ENCODE data around the gene MAPKAPK3.

Gene MAPKAPK3

DNA sequence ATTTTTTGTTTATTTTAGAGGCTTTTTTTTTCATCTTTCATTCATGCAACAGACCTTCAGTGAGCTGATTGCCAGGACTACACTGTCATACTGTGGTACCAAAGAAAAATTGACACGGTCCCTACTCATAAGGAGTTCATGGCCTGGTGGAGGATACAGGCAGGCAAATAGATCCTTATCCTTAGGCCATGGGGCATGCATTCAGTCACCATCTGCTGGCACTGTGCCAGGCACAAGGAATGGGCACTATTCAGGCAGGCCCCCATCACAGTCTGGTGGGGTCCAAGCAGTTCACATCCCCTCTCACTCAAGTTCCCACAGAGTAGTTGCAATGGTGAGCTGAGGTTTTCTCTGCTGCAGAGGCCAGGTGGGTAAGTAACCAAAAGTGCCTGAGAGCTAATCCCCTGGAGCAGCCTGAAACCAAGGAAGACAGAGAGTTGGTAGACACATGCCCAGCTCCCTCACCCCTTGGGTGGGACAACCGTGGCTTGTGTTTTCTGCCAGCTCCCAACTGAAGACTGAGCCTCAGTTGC lies 22.6 kb upstream of the MAPKAPK3 start:
- no peak for DNase-seq (ENCODE audit: low spot score in 2 of 2)
- peak overlapping the region; percentile 84 for H3K27ac Mint-ChIP-seq (ENCODE audit: low read depth)
- no peak overlapping the region for H3K4me3 Mint-ChIP-seq
- H3K4me1 Mint-ChIP-seq: peaks cover 29% of the 10 kb centered on the region
- no peaks in the 10 kb centered on the region for H3K36me3 Mint-ChIP-seq (ENCODE audit: insufficient read depth)
- H3K27me3 Mint-ChIP-seq: no peaks in the 10 kb centered on the region
- no peak for ATAC-seq (replicated peaks; ENCODE audit: extremely low read depth, poor library complexity, severe bottlenecking)
- no peaks in the 10 kb centered on the region for H3K9me3 Mint-ChIP-seq

DNA sequence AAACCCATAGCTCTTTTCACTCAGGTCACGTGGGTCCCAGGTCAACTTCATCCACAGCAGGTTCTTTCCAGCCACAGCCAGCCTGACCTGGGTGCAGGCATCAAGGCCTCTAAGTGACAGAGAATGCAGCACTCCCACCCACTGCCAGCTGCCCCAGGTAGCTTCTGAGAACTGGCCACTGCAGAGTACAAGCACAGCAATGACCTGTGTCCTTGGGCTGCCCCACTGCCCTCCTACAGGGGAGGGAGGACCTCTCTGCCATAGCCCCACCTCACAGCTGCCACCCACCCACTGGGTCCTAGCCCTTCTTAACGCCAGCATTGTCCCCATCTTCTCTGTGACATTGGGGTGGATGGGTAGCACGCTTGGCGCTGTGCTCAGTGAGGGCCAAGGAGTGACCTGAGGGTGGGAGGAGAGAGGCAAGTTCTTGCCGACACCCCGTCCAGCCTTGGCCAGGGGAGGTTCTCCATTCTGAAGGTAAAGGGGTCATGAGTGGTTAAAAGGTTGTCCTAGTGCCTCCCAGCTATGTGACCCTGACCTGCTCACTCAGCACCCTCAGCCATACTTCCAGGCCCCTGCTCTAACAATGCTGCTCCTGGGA lies 17.7 kb upstream of the MAPKAPK3 start:
- no peaks in the 10 kb centered on the region for H3K27me3 Mint-ChIP-seq
- ATAC-seq (replicated peaks; ENCODE audit: extremely low read depth, poor library complexity, severe bottlenecking) (no peak), DNase-seq (ENCODE audit: low spot score in 2 of 2) (no peak)
- no peaks in the 10 kb centered on the region for H3K9me3 Mint-ChIP-seq
- H3K27ac Mint-ChIP-seq (ENCODE audit: low read depth): peak overlapping the region; percentile 98
- H3K4me1 Mint-ChIP-seq: peaks cover 50% of the 10 kb centered on the region
- H3K36me3 Mint-ChIP-seq (ENCODE audit: insufficient read depth): peaks cover 15% of the 10 kb centered on the region
- peak overlapping the region; percentile 29 for H3K4me3 Mint-ChIP-seq

GRCh38 chr3:50599716-50600118 lies 17.2 kb upstream of the MAPKAPK3 start:
- ATAC-seq (replicated peaks; ENCODE audit: extremely low read depth, poor library complexity, severe bottlenecking) (no peak), DNase-seq (ENCODE audit: low spot score in 2 of 2) (no peak)
- Mint-ChIP-seq H3K27ac (ENCODE audit: low read depth) (peak overlapping the region; percentile 98), H3K4me3 (peak overlapping the region; percentile 29), H3K27me3 (no peaks in the 10 kb centered on the region), H3K36me3 (ENCODE audit: insufficient read depth) (peaks cover 18% of the 10 kb centered on the region), H3K4me1 (peaks cover 55% of the 10 kb centered on the region), H3K9me3 (no peaks in the 10 kb centered on the region)

- peak overlapping the region; percentile 98 for H3K27ac Mint-ChIP-seq (ENCODE audit: low read depth)
- H3K36me3 Mint-ChIP-seq (ENCODE audit: insufficient read depth): peaks cover 20% of the 10 kb centered on the region
- ATAC-seq (replicated peaks; ENCODE audit: extremely low read depth, poor library complexity, severe bottlenecking): no peak
- H3K4me1 Mint-ChIP-seq: peaks cover 60% of the 10 kb centered on the region
- no peak for DNase-seq (ENCODE audit: low spot score in 2 of 2)
- H3K4me3 Mint-ChIP-seq: peak overlapping the region; percentile 29
- no peaks in the 10 kb centered on the region for H3K27me3 Mint-ChIP-seq
- no peaks in the 10 kb centered on the region for H3K9me3 Mint-ChIP-seq
These were observed 16.7 kb upstream of the MAPKAPK3 start for GRCh38 chr3:50600141-50600753.

DNA sequence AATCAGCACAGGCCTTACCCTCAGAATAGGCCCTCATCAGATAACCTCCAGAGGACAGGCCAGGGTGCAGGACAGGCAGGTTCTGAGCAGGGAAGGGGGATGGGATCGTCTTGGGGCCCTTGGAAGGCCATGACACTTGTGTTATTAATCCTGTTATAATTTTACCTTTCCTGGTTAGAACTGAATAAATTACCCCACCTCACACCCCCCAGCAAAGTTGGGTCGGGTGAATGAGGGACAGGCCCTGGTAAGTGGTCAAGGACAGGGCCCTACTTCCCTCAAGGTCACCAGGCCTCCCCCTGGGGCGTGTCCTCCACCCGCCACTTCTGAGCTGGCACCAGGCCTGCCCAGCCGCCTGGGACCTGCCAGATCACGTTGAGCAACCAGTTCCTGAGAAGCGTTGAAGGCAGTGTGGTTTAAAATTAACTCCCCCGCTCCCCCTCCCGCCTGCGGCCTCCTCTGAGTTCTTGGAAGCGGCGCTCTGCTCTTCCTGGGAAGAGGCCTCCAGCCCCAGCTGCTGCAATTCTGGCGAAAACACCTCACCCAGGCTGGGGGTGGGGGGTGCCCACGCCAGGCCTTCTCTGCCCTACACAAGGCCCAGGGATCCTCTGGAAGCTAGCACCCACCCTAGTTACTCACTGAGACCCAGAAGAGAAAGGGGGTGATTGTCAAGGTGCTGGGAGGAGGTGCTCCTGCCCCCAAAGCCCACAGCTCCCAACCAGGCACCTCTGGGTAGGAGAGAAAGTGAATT lies 15.9 kb upstream of the MAPKAPK3 start:
- no peaks in the 10 kb centered on the region for H3K27me3 Mint-ChIP-seq
- peak; percentile 90 for ATAC-seq (replicated peaks; ENCODE audit: extremely low read depth, poor library complexity, severe bottlenecking)
- H3K36me3 Mint-ChIP-seq (ENCODE audit: insufficient read depth): peaks cover 24% of the 10 kb centered on the region

DNA sequence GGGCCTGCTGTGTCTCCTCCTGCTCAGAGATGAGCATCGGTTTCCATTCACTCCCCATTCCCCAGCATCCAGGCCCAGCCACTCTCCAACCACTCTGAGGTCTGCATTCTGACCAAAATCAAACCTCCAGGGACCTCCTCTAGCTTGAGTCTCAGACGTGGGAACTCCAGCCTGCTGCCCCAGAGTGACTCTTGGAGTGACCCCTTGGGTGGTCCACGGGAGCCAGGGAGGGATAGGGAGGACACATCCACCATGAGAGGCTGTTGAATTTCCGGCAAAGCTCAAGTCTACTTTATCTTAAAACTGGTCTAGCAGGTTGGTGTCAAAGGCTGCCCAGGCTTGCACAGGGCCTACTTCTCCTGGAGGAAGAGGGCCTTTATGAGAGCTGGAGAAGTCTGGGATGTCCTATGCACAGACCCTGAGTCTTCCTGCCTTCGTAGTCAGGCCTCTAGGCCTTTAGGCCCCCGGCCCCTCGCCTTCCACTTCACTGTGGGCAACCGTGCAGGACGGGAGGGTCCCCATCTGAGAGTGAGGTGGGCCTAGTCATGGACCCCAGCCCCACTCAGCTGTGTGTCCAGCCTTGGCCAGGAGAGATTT lies 14.3 kb upstream of the MAPKAPK3 start:
- no peak for ATAC-seq (replicated peaks; ENCODE audit: extremely low read depth, poor library complexity, severe bottlenecking)
- Mint-ChIP-seq H3K4me3 (peak overlapping the region; percentile 97), H3K27me3 (no peaks in the 10 kb centered on the region), H3K9me3 (no peaks in the 10 kb centered on the region), H3K36me3 (ENCODE audit: insufficient read depth) (peaks cover 37% of the 10 kb centered on the region), H3K27ac (ENCODE audit: low read depth) (peak overlapping the region; percentile 98), H3K4me1 (peaks cover 85% of the 10 kb centered on the region)
- no peak for DNase-seq (ENCODE audit: low spot score in 2 of 2)

More for the DNA sequence above, 15.9 kb upstream of the MAPKAPK3 start:
- H3K27ac Mint-ChIP-seq (ENCODE audit: low read depth): peak overlapping the region; percentile 98
- peak overlapping the region; percentile 97 for H3K4me3 Mint-ChIP-seq
- no peaks in the 10 kb centered on the region for H3K9me3 Mint-ChIP-seq
- peak; percentile 40 to 55 for DNase-seq (ENCODE audit: low spot score in 2 of 2)
- peaks cover 68% of the 10 kb centered on the region for H3K4me1 Mint-ChIP-seq

- DNase-seq (ENCODE audit: low spot score in 2 of 2) (no peak), ATAC-seq (replicated peaks; ENCODE audit: extremely low read depth, poor library complexity, severe bottlenecking) (no peak)
- H3K4me3 Mint-ChIP-seq: peak overlapping the region; percentile 97
- H3K27me3 Mint-ChIP-seq: no peaks in the 10 kb centered on the region
- peak overlapping the region; percentile 98 for H3K27ac Mint-ChIP-seq (ENCODE audit: low read depth)
- H3K4me1 Mint-ChIP-seq: peaks cover 93% of the 10 kb centered on the region
- H3K36me3 Mint-ChIP-seq (ENCODE audit: insufficient read depth): peaks cover 43% of the 10 kb centered on the region
- no peaks in the 10 kb centered on the region for H3K9me3 Mint-ChIP-seq
These were observed 13.5 kb upstream of the MAPKAPK3 start for GRCh38 chr3:50603261-50604109.

DNA sequence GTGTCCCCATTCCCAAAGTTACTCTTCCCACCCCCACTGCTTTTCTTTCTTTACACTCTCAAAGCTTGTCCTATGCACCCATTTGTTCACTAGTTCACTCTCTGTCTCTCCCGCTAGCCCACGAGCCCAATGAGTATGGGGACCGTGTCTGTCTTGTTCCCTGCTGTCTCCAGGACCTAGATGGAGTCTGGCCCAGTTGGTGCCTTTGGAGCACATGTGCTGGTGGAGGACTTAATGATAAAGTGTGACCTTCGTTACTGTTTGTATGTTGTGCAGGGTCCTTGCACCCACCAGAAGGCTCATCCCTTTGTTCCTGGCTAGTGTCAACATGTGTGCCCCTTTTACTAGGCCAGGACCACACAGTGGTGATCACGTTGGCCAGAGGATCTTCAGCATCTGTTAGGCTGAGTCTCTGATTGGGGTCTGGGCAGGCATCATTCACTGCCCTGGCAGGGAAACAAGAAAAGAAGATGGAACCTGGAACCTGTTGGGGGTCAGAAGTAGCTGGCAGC lies 12.8 kb upstream of the MAPKAPK3 start:
- DNase-seq (ENCODE audit: low spot score in 2 of 2) (no peak), ATAC-seq (replicated peaks; ENCODE audit: extremely low read depth, poor library complexity, severe bottlenecking) (no peak)
- Mint-ChIP-seq H3K27ac (ENCODE audit: low read depth) (peak overlapping the region; percentile 98), H3K36me3 (ENCODE audit: insufficient read depth) (peaks cover 46% of the 10 kb centered on the region), H3K4me1 (peaks cover 100% of the 10 kb centered on the region), H3K9me3 (no peaks in the 10 kb centered on the region), H3K4me3 (peak overlapping the region; percentile 97), H3K27me3 (no peaks in the 10 kb centered on the region)

DNA sequence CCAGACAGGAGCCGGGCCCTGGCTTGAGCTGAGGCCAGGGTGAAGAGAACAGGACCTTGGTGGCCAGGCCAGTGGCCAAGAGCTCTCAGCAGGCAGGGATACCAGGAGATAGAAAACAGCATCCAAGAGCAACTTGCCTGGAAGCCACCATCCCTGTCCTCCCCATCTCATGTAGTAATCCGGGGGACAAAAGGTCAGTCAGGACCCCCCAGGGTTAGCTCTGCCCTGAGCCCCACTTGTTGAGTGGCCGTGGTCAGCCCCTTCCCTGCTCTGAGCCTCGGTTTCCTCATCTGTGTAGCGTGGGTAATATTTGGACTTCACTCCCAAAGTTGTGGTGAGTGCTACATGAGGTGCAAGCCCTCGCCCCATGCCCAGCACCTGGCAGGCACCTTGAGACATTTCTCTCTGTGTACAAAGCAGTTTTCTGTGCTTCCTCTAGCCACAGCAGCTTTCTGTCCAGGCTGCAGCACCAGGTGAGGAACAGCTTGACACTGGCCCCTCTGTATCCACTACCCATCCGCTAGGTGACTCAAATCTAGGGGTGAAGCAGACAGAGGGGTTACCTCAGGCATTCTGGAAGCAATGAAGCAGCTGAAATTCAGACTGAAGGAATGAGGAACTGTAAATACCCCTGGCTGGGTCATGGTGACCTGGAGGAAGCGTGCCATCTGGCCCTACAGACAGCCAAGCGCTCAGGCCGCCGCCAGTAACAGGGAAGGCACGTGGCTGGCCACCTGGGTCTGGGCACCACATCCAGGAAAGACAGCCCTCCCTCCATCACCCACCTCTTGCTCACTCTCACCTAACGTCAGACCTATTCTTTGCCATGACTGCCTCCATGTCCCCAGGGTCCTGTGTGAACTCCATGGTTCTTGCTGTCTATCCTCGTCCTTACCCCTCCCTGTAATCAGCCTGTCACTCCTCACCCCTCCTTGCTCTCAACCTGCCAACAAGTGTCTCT lies 12.0 kb upstream of the MAPKAPK3 start:
- peak overlapping the region; percentile 97 for H3K4me3 Mint-ChIP-seq

DNA sequence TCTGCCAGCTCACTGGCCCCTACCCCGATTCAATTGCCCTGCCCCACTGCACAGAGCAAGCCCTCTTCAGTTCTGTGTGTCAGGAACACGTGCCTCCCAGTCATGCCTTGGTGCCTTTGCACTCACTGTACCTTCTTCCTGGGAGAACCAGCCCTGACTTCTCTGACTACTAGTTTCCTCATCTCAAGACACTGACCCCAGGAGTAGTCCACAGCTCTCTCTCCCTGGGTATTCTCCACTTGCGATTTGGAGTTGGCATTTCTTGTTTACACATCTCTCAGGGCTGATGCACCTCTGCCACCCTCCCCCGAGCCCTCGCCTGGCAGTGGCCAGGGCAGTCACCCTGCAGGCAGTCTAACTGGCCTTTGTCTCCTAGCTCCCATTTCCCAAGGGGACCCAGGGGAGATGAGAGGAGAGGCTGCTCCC lies 11.0 kb upstream of the MAPKAPK3 start:
- Mint-ChIP-seq H3K36me3 (ENCODE audit: insufficient read depth) (peaks cover 54% of the 10 kb centered on the region), H3K4me3 (peak overlapping the region; percentile 97), H3K4me1 (peaks cover 100% of the 10 kb centered on the region), H3K9me3 (no peaks in the 10 kb centered on the region), H3K27ac (ENCODE audit: low read depth) (peak overlapping the region; percentile 98), H3K27me3 (no peaks in the 10 kb centered on the region)
- ATAC-seq (replicated peaks; ENCODE audit: extremely low read depth, poor library complexity, severe bottlenecking): no peak
- no peak for DNase-seq (ENCODE audit: low spot score in 2 of 2)

More for the DNA sequence above, 12.0 kb upstream of the MAPKAPK3 start:
- ATAC-seq (replicated peaks; ENCODE audit: extremely low read depth, poor library complexity, severe bottlenecking) (no peak), DNase-seq (ENCODE audit: low spot score in 2 of 2) (no peak)
- no peaks in the 10 kb centered on the region for H3K27me3 Mint-ChIP-seq
- no peaks in the 10 kb centered on the region for H3K9me3 Mint-ChIP-seq
- H3K4me1 Mint-ChIP-seq: peaks cover 100% of the 10 kb centered on the region
- peaks cover 54% of the 10 kb centered on the region for H3K36me3 Mint-ChIP-seq (ENCODE audit: insufficient read depth)
- H3K27ac Mint-ChIP-seq (ENCODE audit: low read depth): peak overlapping the region; percentile 98

GRCh38 chr3:50606596-50606995 lies 10.4 kb upstream of the MAPKAPK3 start:
- peak overlapping the region; percentile 98 for H3K27ac Mint-ChIP-seq (ENCODE audit: low read depth)

More at GRCh38 chr3:50606596-50606995, 10.4 kb upstream of the MAPKAPK3 start:
- no peaks in the 10 kb centered on the region for H3K9me3 Mint-ChIP-seq
- DNase-seq (ENCODE audit: low spot score in 2 of 2) (peak in 1 of 2 donors; percentile 39), ATAC-seq (replicated peaks; ENCODE audit: extremely low read depth, poor library complexity, severe bottlenecking) (peak; percentile 65)
- H3K4me1 Mint-ChIP-seq: peaks cover 96% of the 10 kb centered on the region
- peaks cover 56% of the 10 kb centered on the region for H3K36me3 Mint-ChIP-seq (ENCODE audit: insufficient read depth)
- no peaks in the 10 kb centered on the region for H3K27me3 Mint-ChIP-seq
- H3K4me3 Mint-ChIP-seq: peak overlapping the region; percentile 97
